H1 (cell line): Measurements from ENCODE around the gene PRKN.

Experiments
- CEBPB ChIP-seq: IDR thresholded peaks from 2 replicates; pipeline ENCODE4 v1.6.1; 2012; ENCODE audit warnings: low read depth, low read length
- CTCF ChIP-seq, 3 experiments: IDR thresholded peaks; 1 replicate in 2 of 3; 2 replicates in 1 of 3; pipeline versions ENCODE4 v1.5.1 to v1.6.1; 2011; ENCODE audit warnings: low read length in 3 of 3, mild to moderate bottlenecking in 3 of 3, inconsistent platforms in 2 of 3, low read depth in 1 of 3, moderate library complexity in 1 of 3; ENCODE audit not compliant: insufficient read depth in 1 of 3; ENCODE audit errors: control extremely low read depth in 1 of 3
- EGR1 ChIP-seq: IDR thresholded peaks from 2 replicates; pipeline ENCODE4 v1.6.1; 2011; ENCODE audit warnings: low read depth, low read length, borderline replicate concordance
- HDAC2 ChIP-seq, 2 experiments: fragments of 300-600 bp in 1 of 2; sonication (generic) in 1 of 2; IDR thresholded peaks; 2 replicates each; pipeline ENCODE4 v1.6.1; 2011 to 2012; ENCODE audit warnings: low read depth in 2 of 2, low read length in 2 of 2, mild to moderate bottlenecking in 2 of 2, moderate library complexity in 2 of 2, borderline replicate concordance in 1 of 2, inconsistent platforms in 1 of 2
- RAD21 ChIP-seq, 2 experiments: IDR thresholded peaks in 1 of 2; conservative IDR thresholded peaks in 1 of 2; 2 replicates each; pipeline ENCODE4 v1.6.1; 2011; ENCODE audit warnings: low read depth in 2 of 2, low read length in 2 of 2, improper control_type of control experiment in 1 of 2, inconsistent platforms in 1 of 2, mild to moderate bottlenecking in 1 of 2, moderate library complexity in 1 of 2
- SUZ12 ChIP-seq: fragments of 200-600 bp; sonication (generic); IDR thresholded peaks from 2 replicates; pipeline ENCODE4 v1.6.1; 2012; ENCODE audit warnings: mild to moderate bottlenecking, inconsistent platforms, low read length, moderate library complexity, mixed read lengths

GRCh38 chr6:161319231-161319630 is 1408.3 kb downstream of the PRKN start:
- no peak for TF ChIP-seq SUZ12
- no peak for TF ChIP-seq CTCF (IDR thresholded peaks at IDR 0.05; ENCODE audit: control extremely low read depth in 1 of 3, insufficient read depth in 1 of 3, low read depth in 1 of 3, low read length in 3 of 3)
- TF ChIP-seq HDAC2 (IDR thresholded peaks at IDR 0.05; ENCODE audit: borderline replicate concordance in 1 of 2, low read depth in 2 of 2, low read length in 2 of 2), result no peak
- no peak for TF ChIP-seq CEBPB
- TF ChIP-seq RAD21 (IDR thresholded peaks at IDR 0.05 in 1 of 2, conservative IDR thresholded peaks at IDR 0.05 in 1 of 2; ENCODE audit: low read depth in 2 of 2, low read length in 2 of 2), result no peak
- no peak for TF ChIP-seq EGR1
